Upper lobe of left lung (tissue), 4 donors: ENCODE measurements around the gene ATP6V0E2.

Experiments
- CTCF ChIP-seq, 6 experiments: fragments of 450-650 bp in 4 of 6; fragments of 200-600 bp in 2 of 6; sonication (generic) in 2 of 6; IDR thresholded peaks; one replicate each; pipeline ENCODE4 v1.5.1; 2016 to 2019; ENCODE audit warnings: antibody characterized with exemption in 6 of 6
- POLR2A ChIP-seq, 4 donors: fragments of 450-650 bp; IDR thresholded peaks; one replicate each; pipeline ENCODE4 v1.5.1; 2016 to 2017; ENCODE audit warnings: antibody characterized with exemption in 4 of 4, mild to moderate bottlenecking in 2 of 4
- POLR2AphosphoS5 ChIP-seq, 2 donors: sonication (generic); formaldehyde crosslinking; IDR thresholded peaks; one replicate each; pipeline ENCODE4 v1.5.1; 2017; ENCODE audit warnings: antibody characterized with exemption in 2 of 2

GRCh38 chr7:149883452-149883861 lies 9.7 kb downstream of the ATP6V0E2 start:
- TF ChIP-seq CTCF (IDR thresholded peaks at IDR 0.05) (peak; percentile 44 to 72 (median 50)), POLR2AphosphoS5 (IDR thresholded peaks at IDR 0.05) (no peak), POLR2A (IDR thresholded peaks at IDR 0.05) (no peak)
